Liver (tissue), 9 donors: ENCODE results near the gene GREB1L. TPM values are rescaled to one million over a fixed set of nuclear protein-coding genes. Genes with fewer than 3 reads are reported as not detected.

Experiments used
- DNase-seq: peaks from one replicate; pipeline ENCODE4 v3.0.0-alpha.2; 2017; ENCODE audit warnings: low spot score
- H3K27ac ChIP-seq, 2 donors: one replicate each; pipeline ENCODE4 v1.7.0; 2013; ENCODE audit warnings: inconsistent platforms in 2 of 2, low read length in 2 of 2, control low read depth in 1 of 2, low read depth in 1 of 2, mild to moderate bottlenecking in 1 of 2
- H3K27me3 ChIP-seq, 4 donors: one replicate each; pipeline versions ENCODE4 v1.6.1 to v1.7.0; 2013; ENCODE audit warnings: low read length in 3 of 4, inconsistent platforms in 1 of 4, mild to moderate bottlenecking in 1 of 4, moderate library complexity in 1 of 4; ENCODE audit not compliant: control insufficient read depth in 4 of 4, insufficient read depth in 4 of 4
- H3K36me3 ChIP-seq, 4 donors: one replicate each; pipeline versions ENCODE4 v1.6.1 to v1.7.0; 2013; ENCODE audit warnings: low read length in 3 of 4, mild to moderate bottlenecking in 3 of 4, low read depth in 1 of 4, moderate library complexity in 1 of 4; ENCODE audit not compliant: control insufficient read depth in 4 of 4, insufficient read depth in 3 of 4
- H3K4me1 ChIP-seq, 4 donors: one replicate each; pipeline versions ENCODE4 v1.6.1 to v1.7.0; 2013; ENCODE audit warnings: low read length in 3 of 4, mild to moderate bottlenecking in 3 of 4, moderate library complexity in 1 of 4; ENCODE audit not compliant: control insufficient read depth in 4 of 4, insufficient read depth in 4 of 4
- H3K4me3 ChIP-seq, 3 donors: one replicate each; pipeline versions ENCODE4 v1.6.1 to v1.7.0; 2013; ENCODE audit warnings: low read length in 3 of 3, control low read depth in 1 of 3, low read depth in 1 of 3, mild to moderate bottlenecking in 1 of 3
- H3K9ac ChIP-seq, 2 donors: one replicate each; pipeline ENCODE4 v1.7.0; 2013; ENCODE audit warnings: low read length in 2 of 2, mild to moderate bottlenecking in 2 of 2, moderate library complexity in 2 of 2, control low read depth in 1 of 2, low read depth in 1 of 2
- H3K9me3 ChIP-seq, 4 donors: one replicate each; pipeline versions ENCODE4 v1.6.1 to v1.7.0; 2013; ENCODE audit warnings: low read length in 3 of 4; ENCODE audit not compliant: control insufficient read depth in 4 of 4
- ATF3 ChIP-seq: IDR thresholded peaks from 2 replicates; pipeline ENCODE4 v1.6.1; 2016; ENCODE audit warnings: antibody characterized with exemption
- CTCF ChIP-seq: fragments of 150-350 bp; IDR thresholded peaks from 2 replicates; pipeline ENCODE4 v1.5.1; 2017; ENCODE audit warnings: improper control_type of control experiment, low read depth, low read length; ENCODE audit not compliant: missing input control
- EGR1 ChIP-seq, 2 donors: IDR thresholded peaks; 2 replicates each; pipeline ENCODE4 v1.6.1; 2016 to 2018; ENCODE audit warnings: antibody characterized with exemption in 2 of 2, low read depth in 2 of 2
- FOXA1 ChIP-seq: IDR thresholded peaks from 2 replicates; pipeline ENCODE4 v1.6.1; 2016; ENCODE audit warnings: antibody characterized with exemption
- FOXA2 ChIP-seq: IDR thresholded peaks from 2 replicates; pipeline ENCODE4 v1.6.1; 2016; ENCODE audit warnings: antibody characterized with exemption
- GABPA ChIP-seq, 2 donors: IDR thresholded peaks in 1 of 2; conservative IDR thresholded peaks in 1 of 2; 2 replicates each; pipeline ENCODE4 v1.6.1; 2016; ENCODE audit warnings: antibody characterized with exemption in 2 of 2, mild to moderate bottlenecking in 1 of 2, moderate library complexity in 1 of 2
- HNF4A ChIP-seq, 2 donors: conservative IDR thresholded peaks; 2 replicates each; pipeline ENCODE4 v1.6.1; 2016; ENCODE audit warnings: antibody characterized with exemption in 2 of 2, mild to moderate bottlenecking in 2 of 2
- JUND ChIP-seq, 2 donors: IDR thresholded peaks; 2 replicates each; pipeline ENCODE4 v1.6.1; 2016; ENCODE audit warnings: antibody characterized with exemption in 2 of 2
- MAX ChIP-seq: IDR thresholded peaks from 2 replicates; pipeline ENCODE4 v1.6.1; 2016; ENCODE audit warnings: antibody characterized with exemption
- NR2F2 ChIP-seq: IDR thresholded peaks from 2 replicates; pipeline ENCODE4 v1.6.1; 2016; ENCODE audit warnings: antibody characterized with exemption
- RAD21 ChIP-seq, 2 donors: IDR thresholded peaks; 2 replicates each; pipeline ENCODE4 v1.6.1; 2016; ENCODE audit warnings: antibody characterized with exemption in 2 of 2, mild to moderate bottlenecking in 2 of 2
- REST ChIP-seq: IDR thresholded peaks from 2 replicates; pipeline ENCODE4 v1.6.1; 2016; ENCODE audit warnings: antibody characterized with exemption, mild to moderate bottlenecking
- RXRA ChIP-seq, 2 donors: IDR thresholded peaks; 2 replicates each; pipeline ENCODE4 v1.6.1; 2017 to 2018; ENCODE audit warnings: antibody characterized with exemption in 2 of 2, mild to moderate bottlenecking in 1 of 2
- TAF1 ChIP-seq: conservative IDR thresholded peaks from 2 replicates; pipeline ENCODE4 v1.6.1; 2016; ENCODE audit warnings: antibody characterized with exemption, mild to moderate bottlenecking
- YY1 ChIP-seq: IDR thresholded peaks from 2 replicates; pipeline ENCODE4 v1.6.1; 2016; ENCODE audit warnings: antibody characterized with exemption, mild to moderate bottlenecking
- ZBTB33 ChIP-seq: IDR thresholded peaks from 2 replicates; pipeline ENCODE4 v1.6.1; 2016; ENCODE audit warnings: antibody characterized with exemption
- WGBS: extraction: QIAGEN DNeasy Blood & Tissue Kit; methylation state at CpG from one replicate; pipeline ENCODE4 v1.1.7; 2013; 5-methylcytosine and 5-hydroxymethylcytosine counted together
- polyA plus RNA-seq, 2 donors: library from polyadenylated mRNA; stranded (reverse) in 1 of 2; unstranded in 1 of 2; fragments of 200-250 nt in 1 of 2; fragments of >200 nt in 1 of 2; fragmentation: Nextera tagmentation in 1 of 2; extraction: Ambion mirVana in 1 of 2; gene quantifications; one replicate each; pipeline versions ENCODE4 v1.2.1 to v1.2.3, GENCODE V29; 2013 to 2015
- total RNA-seq, 2 donors: library from RNA; depleted of rRNA; stranded (reverse); fragments of >200 nt; gene quantifications; one replicate each; pipeline ENCODE4 v1.2.3, GENCODE V29; 2014
- donor health status: healthy.
- donor health status: healthy.
- donor health status: healthy.
- donor health status: healthy.
- donor health status: healthy.

Gene GREB1L
- total and polyA plus RNA-seq, 4 donors: 1.2 to 13.1 (median 3.0) TPM

- WGBS: 95% methylated on average over 11 of the region's 11 CpGs
- no peaks in the 10 kb centered on the region for H3K9me3 ChIP-seq
- H3K27ac ChIP-seq: no peak overlapping the region
Measured at GRCh38 chr18:21203542-21204241, 38.3 kb upstream of the GREB1L start.

GRCh38 chr18:21205695-21206094, 36.3 kb upstream of the GREB1L start:
- 81% methylated on average over 4 of the region's 4 CpGs for WGBS
- H3K36me3 ChIP-seq: no peaks in the 10 kb centered on the region

More at GRCh38 chr18:21203542-21204241, 38.3 kb upstream of the GREB1L start:
- Histone ChIP-seq H3K36me3 (no peaks in the 10 kb centered on the region), H3K9ac (no peak overlapping the region), H3K4me1 (no peaks in the 10 kb centered on the region), H3K27me3 (no peaks in the 10 kb centered on the region), H3K4me3 (no peak overlapping the region)
- TF ChIP-seq ZBTB33 (no peak), NR2F2 (no peak), TAF1 (no peak), RAD21 (IDR thresholded peaks at IDR 0.05) (no peak), FOXA1 (no peak), YY1 (no peak)
- no peak for DNase-seq

GRCh38 chr18:21210278-21210677, 31.8 kb upstream of the GREB1L start:
- Histone ChIP-seq H3K27ac (no peak overlapping the region), H3K9ac (no peak overlapping the region), H3K27me3 (no peaks in the 10 kb centered on the region), H3K4me1 (no peaks in the 10 kb centered on the region), H3K9me3 (no peaks in the 10 kb centered on the region), H3K4me3 (no peak overlapping the region), H3K36me3 (no peaks in the 10 kb centered on the region)
- WGBS: 95% methylated on average over 1 of the region's 1 CpG
- no peak for DNase-seq
- TF ChIP-seq RXRA (IDR thresholded peaks at IDR 0.05) (no peak), JUND (IDR thresholded peaks at IDR 0.05) (no peak)

More at GRCh38 chr18:21205695-21206094, 36.3 kb upstream of the GREB1L start:
- no peak overlapping the region for H3K27ac ChIP-seq
- TF ChIP-seq EGR1 (IDR thresholded peaks at IDR 0.05; ENCODE audit: low read depth in 2 of 2): no peak
- no peaks in the 10 kb centered on the region for H3K9me3 ChIP-seq
- no peak overlapping the region for H3K4me3 ChIP-seq
- H3K4me1 ChIP-seq: no peaks in the 10 kb centered on the region
- no peak overlapping the region for H3K9ac ChIP-seq
- no peak for DNase-seq
- no peaks in the 10 kb centered on the region for H3K27me3 ChIP-seq

GRCh38 chr18:21210784-21211183, 31.2 kb upstream of the GREB1L start:
- Histone ChIP-seq H3K4me3 (no peak overlapping the region), H3K9me3 (no peaks in the 10 kb centered on the region), H3K27me3 (no peaks in the 10 kb centered on the region), H3K36me3 (no peaks in the 10 kb centered on the region), H3K27ac (no peak overlapping the region), H3K4me1 (no peaks in the 10 kb centered on the region), H3K9ac (no peak overlapping the region)
- no peak for TF ChIP-seq NR2F2
- TF ChIP-seq ATF3: no peak
- no peak for TF ChIP-seq CTCF
- no peak for TF ChIP-seq TAF1
- no peak for TF ChIP-seq REST
- no peak for TF ChIP-seq MAX
- TF ChIP-seq JUND (IDR thresholded peaks at IDR 0.05): no peak
- TF ChIP-seq FOXA2: no peak
- TF ChIP-seq RAD21 (IDR thresholded peaks at IDR 0.05): no peak
- no peak for TF ChIP-seq HNF4A (conservative IDR thresholded peaks at IDR 0.05)
- no peak for TF ChIP-seq EGR1 (IDR thresholded peaks at IDR 0.05; ENCODE audit: low read depth in 2 of 2)
- no peak for TF ChIP-seq GABPA (IDR thresholded peaks at IDR 0.05 in 1 of 2, conservative IDR thresholded peaks at IDR 0.05 in 1 of 2)
- 90% methylated on average over 2 of the region's 2 CpGs for WGBS
- no peak for DNase-seq
